DOHH2 (cell line): ENCODE results near the gene CD200R1L.

Experiments
- H3F3A ChIP-seq: fragments of 200-600 bp; sonication (generic), shearing (Covaris generic); 2 replicates; pipeline ENCODE4 v1.6.0; 2016; ENCODE audit warnings: antibody characterized with exemption, mild to moderate bottlenecking; ENCODE audit not compliant: control insufficient read depth, insufficient read depth
- H3K27ac ChIP-seq: fragments of 200-600 bp; sonication (generic); 2 replicates; pipeline ENCODE4 v1.5.1; 2014; ENCODE audit warnings: low read depth, mild to moderate bottlenecking, low read length, moderate library complexity
- H3K27me3 ChIP-seq: fragments of 200-600 bp; sonication (generic); 2 replicates; pipeline ENCODE4 v1.6.1; 2014; ENCODE audit warnings: mild to moderate bottlenecking, low read length, mixed read lengths; ENCODE audit not compliant: control insufficient read depth
- H3K36me3 ChIP-seq: fragments of 200-600 bp; sonication (generic); 2 replicates; pipeline ENCODE4 v1.6.1; 2014; ENCODE audit warnings: mild to moderate bottlenecking, low read length, moderate library complexity, mixed read lengths; ENCODE audit not compliant: control insufficient read depth
- H3K4me1 ChIP-seq: fragments of 200-600 bp; sonication (generic); 2 replicates; pipeline ENCODE4 v1.6.1; 2014; ENCODE audit warnings: mild to moderate bottlenecking, low read length, mixed read lengths; ENCODE audit not compliant: control insufficient read depth
- H3K4me2 ChIP-seq: fragments of 200-600 bp; sonication (generic); 2 replicates; pipeline ENCODE4 v1.6.0; 2014; ENCODE audit warnings: mild to moderate bottlenecking, low read length, moderate library complexity
- H3K4me3 ChIP-seq: fragments of 200-600 bp; sonication (generic); 2 replicates; pipeline ENCODE4 v1.5.1; 2014; ENCODE audit warnings: mild to moderate bottlenecking, low read length, mixed read lengths
- H3K79me2 ChIP-seq: fragments of 200-600 bp; sonication (generic); 2 replicates; pipeline ENCODE4 v1.6.1; 2014; ENCODE audit warnings: mild to moderate bottlenecking, low read length, mixed read lengths; ENCODE audit not compliant: control insufficient read depth
- H3K9me2 ChIP-seq: fragments of 200-600 bp; sonication (generic); replicated peaks from 2 replicates; pipeline ENCODE4 v1.6.1; 2014; ENCODE audit warnings: mild to moderate bottlenecking, low read length, mixed read lengths; ENCODE audit not compliant: control insufficient read depth
- H3K9me3 ChIP-seq: fragments of 200-600 bp; sonication (generic); 2 replicates; pipeline ENCODE4 v1.6.1; 2014; ENCODE audit warnings: antibody characterized with exemption, low read length, mixed read lengths; ENCODE audit not compliant: control insufficient read depth, insufficient read depth
- H4K20me1 ChIP-seq: fragments of 200-600 bp; sonication (generic); 2 replicates; pipeline ENCODE4 v1.6.0; 2014; ENCODE audit warnings: low read depth, mild to moderate bottlenecking, antibody characterized with exemption, low read length, moderate library complexity; ENCODE audit not compliant: control insufficient read depth, insufficient read depth
- CTCF ChIP-seq: fragments of 200-600 bp; sonication (generic); IDR thresholded peaks from one replicate; pipeline ENCODE4 v1.5.1; 2014; ENCODE audit warnings: antibody characterized with exemption, mild to moderate bottlenecking, low read depth, low read length; ENCODE audit not compliant: poor library complexity, severe bottlenecking
- EZH2phosphoT487 ChIP-seq: fragments of 200-600 bp; sonication (generic); IDR thresholded peaks from 2 replicates; pipeline ENCODE4 v1.6.1; 2017; ENCODE audit warnings: borderline replicate concordance, mild to moderate bottlenecking, antibody characterized with exemption, low read length, moderate library complexity, mixed read lengths

The CD200R1L gene

DNA sequence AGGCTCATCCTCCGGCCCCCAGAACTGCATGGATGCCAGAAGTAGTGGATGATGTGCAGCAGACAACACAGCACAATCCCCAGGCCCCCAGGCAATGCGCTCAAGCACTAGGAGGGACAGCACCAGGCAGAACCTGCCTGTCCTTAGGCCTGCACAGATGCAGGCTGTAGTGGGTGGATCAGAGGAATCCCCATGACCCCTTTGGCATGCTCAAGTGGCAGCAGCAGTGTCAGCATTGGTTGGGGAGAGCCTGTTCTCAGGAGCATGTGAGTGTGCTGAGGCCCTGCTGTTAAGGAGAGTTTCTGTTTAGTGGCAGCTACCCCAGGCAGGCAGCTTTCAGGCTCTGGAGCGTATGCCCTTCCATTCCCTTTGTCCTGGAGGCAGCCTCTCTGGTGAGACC, 25.1 kb upstream of the CD200R1L start:
- no peak for TF ChIP-seq CTCF
- TF ChIP-seq EZH2phosphoT487: no peak
- Histone ChIP-seq H3F3A (no peaks in the 10 kb centered on the region), H3K4me3 (no peak overlapping the region), H3K79me2 (no peaks in the 10 kb centered on the region), H3K9me3 (peaks cover 4% of the 10 kb centered on the region; the same call in 1 of the 2 replicates), H3K36me3 (no peaks in the 10 kb centered on the region), H3K4me1 (peaks cover 20% of the 10 kb centered on the region), H4K20me1 (no peaks in the 10 kb centered on the region), H3K4me2 (no peak overlapping the region), H3K9me2 (no peaks in the 10 kb centered on the region), H3K27ac (no peak overlapping the region), H3K27me3 (no peaks in the 10 kb centered on the region)

GRCh38 chr3:112865757-112866156, 19.1 kb upstream of the CD200R1L start:
- Histone ChIP-seq H3K4me1 (no peaks in the 10 kb centered on the region), H3K36me3 (no peaks in the 10 kb centered on the region), H4K20me1 (no peaks in the 10 kb centered on the region), H3K27me3 (no peaks in the 10 kb centered on the region), H3K9me3 (no peaks in the 10 kb centered on the region), H3K79me2 (no peaks in the 10 kb centered on the region), H3K27ac (no peak overlapping the region), H3K4me2 (no peak overlapping the region), H3K9me2 (no peaks in the 10 kb centered on the region), H3F3A (no peaks in the 10 kb centered on the region), H3K4me3 (no peak overlapping the region)
- no peak for TF ChIP-seq CTCF
- no peak for TF ChIP-seq EZH2phosphoT487

GRCh38 chr3:112860898-112861297, 14.2 kb upstream of the CD200R1L start:
- TF ChIP-seq CTCF (no peak), EZH2phosphoT487 (no peak)
- H3K27ac ChIP-seq: no peak overlapping the region

More at GRCh38 chr3:112860898-112861297, 14.2 kb upstream of the CD200R1L start:
- no peak overlapping the region for H3K4me3 ChIP-seq
- H3K27me3 ChIP-seq: no peaks in the 10 kb centered on the region
- H3K9me2 ChIP-seq: no peaks in the 10 kb centered on the region
- no peaks in the 10 kb centered on the region; the same call in 1 of the 2 replicates for H3K36me3 ChIP-seq
- H4K20me1 ChIP-seq: no peaks in the 10 kb centered on the region
- peaks cover 33% of the 10 kb centered on the region for H3K4me1 ChIP-seq
- no peak overlapping the region for H3K4me2 ChIP-seq
- H3K9me3 ChIP-seq: peaks cover 5% of the 10 kb centered on the region; the same call in 1 of the 2 replicates
- no peaks in the 10 kb centered on the region for H3K79me2 ChIP-seq
- peaks cover 9% of the 10 kb centered on the region for H3F3A ChIP-seq
